H9 (cell line): ENCODE results near the gene TFAP2D. TPM values are rescaled to one million over a fixed set of nuclear protein-coding genes. Genes with fewer than 3 reads are reported as not detected.

Experiments
- DNase-seq: peaks from one replicate; pipeline ENCODE4 v3.0.0-alpha.2; 2017
- H2AFZ ChIP-seq: one replicate; pipeline ENCODE4 v1.6.1; 2013; ENCODE audit warnings: mild to moderate bottlenecking, low read length, control low read depth, moderate library complexity
- H2AK5ac ChIP-seq: 2 replicates; pipeline ENCODE4 v1.6.1; 2013; ENCODE audit warnings: low read length, control low read depth, mixed read lengths; ENCODE audit not compliant: insufficient read length
- H2BK120ac ChIP-seq: one replicate; pipeline ENCODE4 v1.6.1; 2013; ENCODE audit warnings: low read depth, mild to moderate bottlenecking, low read length, control low read depth, inconsistent platforms; ENCODE audit not compliant: poor library complexity, severe bottlenecking
- H2BK12ac ChIP-seq: 2 replicates; pipeline ENCODE4 v1.6.1; 2013; ENCODE audit warnings: low read length, control low read depth, mixed read lengths, low read depth; ENCODE audit not compliant: insufficient read length
- H2BK15ac ChIP-seq: 2 replicates; pipeline ENCODE4 v1.6.1; 2013; ENCODE audit warnings: low read depth, low read length, control low read depth
- H2BK20ac ChIP-seq: one replicate; pipeline ENCODE4 v1.6.1; 2013; ENCODE audit warnings: low read depth, mild to moderate bottlenecking, low read length, control low read depth, inconsistent platforms; ENCODE audit not compliant: poor library complexity, severe bottlenecking
- H2BK5ac ChIP-seq: 2 replicates; pipeline ENCODE4 v1.6.1; 2013; ENCODE audit warnings: low read length, control low read depth, mixed read lengths; ENCODE audit not compliant: insufficient read length
- H3K14ac ChIP-seq: 2 replicates; pipeline ENCODE4 v1.6.1; 2013; ENCODE audit warnings: low read length, control low read depth; ENCODE audit not compliant: insufficient read depth
- H3K18ac ChIP-seq: 2 replicates; pipeline ENCODE4 v1.6.1; 2013; ENCODE audit warnings: low read depth, mild to moderate bottlenecking, mixed read lengths, low read length, control low read depth; ENCODE audit not compliant: insufficient read length
- H3K23ac ChIP-seq: 2 replicates; pipeline ENCODE4 v1.6.1; 2013; ENCODE audit warnings: low read length, control low read depth, mixed read lengths, low read depth; ENCODE audit not compliant: insufficient read length
- H3K23me2 ChIP-seq: 2 replicates; pipeline ENCODE4 v1.6.1; 2013; ENCODE audit warnings: low read depth, mild to moderate bottlenecking, mixed read lengths, low read length, control low read depth; ENCODE audit not compliant: insufficient read length, poor library complexity, severe bottlenecking
- H3K27ac ChIP-seq: 2 replicates; pipeline ENCODE4 v1.5.1; 2013; ENCODE audit warnings: low read length, control low read depth, mixed read lengths, low read depth; ENCODE audit not compliant: insufficient read length
- H3K27me3 ChIP-seq: 2 replicates; pipeline ENCODE4 v1.6.1; 2013; ENCODE audit warnings: low read length, control low read depth, inconsistent platforms; ENCODE audit not compliant: insufficient read depth
- H3K4ac ChIP-seq: 2 replicates; pipeline ENCODE4 v1.6.1; 2013; ENCODE audit warnings: low read depth, mild to moderate bottlenecking, control low read depth, inconsistent platforms, low read length, moderate library complexity
- H3K4me1 ChIP-seq: 2 replicates; pipeline ENCODE4 v1.6.1; 2013; ENCODE audit warnings: low read length, control low read depth, inconsistent platforms; ENCODE audit not compliant: insufficient read depth
- H3K4me2 ChIP-seq: 2 replicates; pipeline ENCODE4 v1.6.1; 2013; ENCODE audit warnings: low read length, control low read depth, mixed read lengths; ENCODE audit not compliant: insufficient read length, insufficient read depth
- H3K56ac ChIP-seq: 2 replicates; pipeline ENCODE4 v1.6.1; 2013; ENCODE audit warnings: low read depth, mild to moderate bottlenecking, mixed read lengths, low read length, control low read depth; ENCODE audit not compliant: insufficient read length
- H3K79me1 ChIP-seq: 2 replicates; pipeline ENCODE4 v1.6.1; 2013; ENCODE audit warnings: low read depth, mild to moderate bottlenecking, moderate library complexity, low read length, control low read depth, inconsistent platforms; ENCODE audit not compliant: insufficient read depth, poor library complexity, severe bottlenecking
- H3K79me2 ChIP-seq: 2 replicates; pipeline ENCODE4 v1.6.1; 2013; ENCODE audit warnings: low read length, control low read depth, inconsistent platforms; ENCODE audit not compliant: insufficient read depth
- H3K9ac ChIP-seq: 2 replicates; pipeline ENCODE4 v1.6.1; 2013; ENCODE audit warnings: low read length, control low read depth, mixed read lengths; ENCODE audit not compliant: insufficient read length; ENCODE audit errors: extremely low read depth
- H3K9me3 ChIP-seq: one replicate; pipeline ENCODE4 v1.6.1; 2013; ENCODE audit warnings: low read depth, low read length, inconsistent platforms; ENCODE audit not compliant: control insufficient read depth
- H3T11ph ChIP-seq: one replicate; pipeline ENCODE4 v1.6.1; 2013; ENCODE audit warnings: mild to moderate bottlenecking, low read length, control low read depth, inconsistent platforms
- H4K20me1 ChIP-seq: one replicate; pipeline ENCODE4 v1.6.1; 2013; ENCODE audit not compliant: control insufficient read depth, insufficient read length, insufficient read depth
- H4K5ac ChIP-seq: 2 replicates; pipeline ENCODE4 v1.6.1; 2013; ENCODE audit warnings: low read depth, mild to moderate bottlenecking, mixed read lengths, low read length, control low read depth; ENCODE audit not compliant: insufficient read length
- H4K8ac ChIP-seq: replicated peaks from 2 replicates; pipeline ENCODE4 v1.6.1; 2013; ENCODE audit warnings: low read length, control low read depth, mixed read lengths, low read depth; ENCODE audit not compliant: insufficient read length
- H4K91ac ChIP-seq: 2 replicates; pipeline ENCODE4 v1.6.1; 2013; ENCODE audit warnings: low read depth, mild to moderate bottlenecking, moderate library complexity, mixed read lengths, low read length, control low read depth; ENCODE audit not compliant: insufficient read length
- H3K27ac Mint-ChIP-seq, 3 experiments: 2 replicates in 2 of 3; 3 replicates in 1 of 3; pipeline ENCODE4 v1.8.0; 2020 to 2021; ENCODE audit warnings: mixed read lengths in 3 of 3, mild to moderate bottlenecking in 1 of 3, moderate library complexity in 1 of 3
- H3K27me3 Mint-ChIP-seq: 2 replicates; pipeline ENCODE4 v1.8.0; 2021; ENCODE audit warnings: low read depth, mild to moderate bottlenecking, moderate library complexity, mixed read lengths
- H3K36me3 Mint-ChIP-seq, 3 experiments: 2 replicates in 2 of 3; 3 replicates in 1 of 3; pipeline ENCODE4 v1.8.0; 2020 to 2021; ENCODE audit warnings: low read depth in 3 of 3, mixed read lengths in 3 of 3; ENCODE audit not compliant: insufficient read depth in 1 of 3
- H3K4me1 Mint-ChIP-seq, 2 experiments: 2 replicates each; pipeline ENCODE4 v1.8.0; 2020; ENCODE audit warnings: mixed read lengths in 2 of 2
- H3K4me3 Mint-ChIP-seq, 2 experiments: 2 replicates in 1 of 2; 3 replicates in 1 of 2; pipeline ENCODE4 v1.8.0; 2020 to 2021; ENCODE audit warnings: mild to moderate bottlenecking in 2 of 2, mixed read lengths in 2 of 2, moderate library complexity in 1 of 2
- H3K9me3 Mint-ChIP-seq, 2 experiments: 2 replicates in 1 of 2; 3 replicates in 1 of 2; pipeline ENCODE4 v1.8.0; 2020; ENCODE audit warnings: mild to moderate bottlenecking in 2 of 2, mixed read lengths in 2 of 2, moderate library complexity in 1 of 2
- WGBS: extraction: QIAGEN DNeasy Blood & Tissue Kit; methylation state at CpG from one replicate; pipeline ENCODE4 v1.1.7; 2013; ENCODE audit warnings: missing lambda C conversion rate, low lambda C conversion rate, mixed read lengths; ENCODE audit not compliant: insufficient read length; ENCODE audit errors: extremely low coverage; 5-methylcytosine and 5-hydroxymethylcytosine counted together
- total RNA-seq: library from RNA; stranded (reverse); gene quantifications from 2 replicates; pipeline ENCODE4 v1.2.1, GENCODE V29; 2021
- TF ChIP-seq, protein P1 (sequence below): fragments of 200-600 bp; sonication (generic); conservative IDR thresholded peaks from 3 replicates; pipeline ENCODE4 v1.8.0; 2021; ENCODE audit warnings: antibody characterized with exemption, mild to moderate bottlenecking

Gene TFAP2D
- total RNA-seq, 1 experiment from 2014 or later, result not detected

DNA sequence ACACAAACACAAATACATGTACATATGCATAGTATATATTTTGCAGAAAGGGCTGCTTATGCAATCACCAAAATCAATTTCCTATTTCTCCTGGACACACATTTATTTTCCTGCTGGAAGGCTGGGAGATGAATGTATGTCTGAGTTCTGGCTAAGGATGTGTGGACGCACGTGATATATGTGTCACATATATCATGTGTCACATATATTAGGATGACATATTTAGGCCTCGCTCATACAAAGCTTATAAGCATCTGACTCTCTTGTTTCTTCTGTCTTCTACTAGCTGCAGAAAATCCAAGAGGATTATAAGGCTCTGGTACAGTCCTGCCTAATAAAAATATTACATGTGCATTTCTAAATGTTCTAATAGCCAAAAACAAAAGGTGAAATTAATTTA lies 47.2 kb upstream of the TFAP2D start:
- Histone ChIP-seq H3K79me1 (no peaks in the 10 kb centered on the region), H3K14ac (no peak overlapping the region), H4K5ac (no peak overlapping the region), H3K4ac (no peak overlapping the region), H4K91ac (no peak overlapping the region), H3K9ac (no peak overlapping the region), H3K27ac (no peak overlapping the region), H4K20me1 (no peaks in the 10 kb centered on the region), H2BK20ac (no peak overlapping the region), H4K8ac (no peak overlapping the region), H3K23me2 (no peaks in the 10 kb centered on the region), H3K56ac (no peak overlapping the region), H2BK15ac (no peak overlapping the region), H3K9me3 (no peaks in the 10 kb centered on the region), H2AK5ac (no peak overlapping the region), H3K23ac (no peak overlapping the region), H2AFZ (no peak overlapping the region), H2BK120ac (no peak overlapping the region), H3K4me2 (no peak overlapping the region), H2BK12ac (no peak overlapping the region), H3K27me3 (no peaks in the 10 kb centered on the region), H3T11ph (no peak overlapping the region), H3K79me2 (no peaks in the 10 kb centered on the region), H3K4me1 (peaks cover 6% of the 10 kb centered on the region; the same call in 1 of the 2 replicates), H3K18ac (no peak overlapping the region), H2BK5ac (no peak overlapping the region)
- DNase-seq, result no peak
- Mint-ChIP-seq H3K9me3 (no peaks in the 10 kb centered on the region), H3K36me3 (no peaks in the 10 kb centered on the region), H3K27ac (no peak overlapping the region), H3K4me1 (peaks cover 15 to 18% of the 10 kb centered on the region in 2 experiments), H3K4me3 (no peak overlapping the region), H3K27me3 (no peaks in the 10 kb centered on the region; the same call in none of the 2 replicates)
- TF ChIP-seq, protein P1, sequence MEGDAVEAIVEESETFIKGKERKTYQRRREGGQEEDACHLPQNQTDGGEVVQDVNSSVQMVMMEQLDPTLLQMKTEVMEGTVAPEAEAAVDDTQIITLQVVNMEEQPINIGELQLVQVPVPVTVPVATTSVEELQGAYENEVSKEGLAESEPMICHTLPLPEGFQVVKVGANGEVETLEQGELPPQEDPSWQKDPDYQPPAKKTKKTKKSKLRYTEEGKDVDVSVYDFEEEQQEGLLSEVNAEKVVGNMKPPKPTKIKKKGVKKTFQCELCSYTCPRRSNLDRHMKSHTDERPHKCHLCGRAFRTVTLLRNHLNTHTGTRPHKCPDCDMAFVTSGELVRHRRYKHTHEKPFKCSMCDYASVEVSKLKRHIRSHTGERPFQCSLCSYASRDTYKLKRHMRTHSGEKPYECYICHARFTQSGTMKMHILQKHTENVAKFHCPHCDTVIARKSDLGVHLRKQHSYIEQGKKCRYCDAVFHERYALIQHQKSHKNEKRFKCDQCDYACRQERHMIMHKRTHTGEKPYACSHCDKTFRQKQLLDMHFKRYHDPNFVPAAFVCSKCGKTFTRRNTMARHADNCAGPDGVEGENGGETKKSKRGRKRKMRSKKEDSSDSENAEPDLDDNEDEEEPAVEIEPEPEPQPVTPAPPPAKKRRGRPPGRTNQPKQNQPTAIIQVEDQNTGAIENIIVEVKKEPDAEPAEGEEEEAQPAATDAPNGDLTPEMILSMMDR, result no peak
- WGBS, result no CpG with 5 or more reads among the region's 3 CpGs
